ENCODE results near the gene RBM12. TPM values are rescaled to one million over a fixed set of nuclear protein-coding genes. Genes with fewer than 3 reads are reported as not detected.

The RBM12 gene
- polyA plus RNA-seq, 1 donor from 2014 or later, result 53.9 TPM

DNA sequence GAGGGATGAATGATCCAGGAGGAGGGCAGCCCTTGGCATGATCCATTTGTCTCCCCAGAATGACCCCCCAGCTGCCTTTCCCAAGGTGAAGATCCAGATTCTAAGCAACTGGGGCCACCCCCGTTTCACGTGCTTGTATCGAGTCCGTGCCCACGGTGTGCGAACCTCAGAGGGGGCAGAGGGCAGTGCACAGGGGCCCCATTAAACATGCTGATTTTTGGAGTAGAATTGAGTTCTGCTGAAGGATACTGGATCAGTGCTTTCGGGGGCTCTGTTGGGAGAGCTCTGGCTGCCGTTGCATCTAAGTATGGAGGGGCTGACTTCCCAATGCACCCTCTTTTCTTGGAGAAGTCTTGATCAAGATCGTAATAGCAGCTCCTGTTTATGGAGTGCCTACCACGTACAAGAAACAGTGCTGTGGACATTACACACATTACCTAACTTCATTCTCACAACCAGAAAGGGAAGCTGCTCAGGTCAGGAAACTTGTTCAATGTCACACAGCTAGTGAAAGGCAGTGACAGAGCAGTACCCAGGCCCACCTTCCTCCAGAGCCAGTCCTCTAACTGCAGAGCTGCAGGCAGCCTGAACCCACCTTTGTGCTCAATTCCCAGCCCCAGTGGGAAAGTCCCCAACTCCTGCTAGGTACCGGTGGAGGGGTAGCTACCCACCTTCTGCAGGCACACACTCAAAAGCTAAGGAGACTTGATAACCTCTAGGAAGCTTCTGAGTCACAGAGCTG is 43.7 kb downstream of the RBM12 start:
- Histone ChIP-seq H4K20me1 (ENCODE audit: insufficient read depth) (no peaks in the 10 kb centered on the region), H3K9me2 (ENCODE audit: insufficient read depth, low read length) (no peaks in the 10 kb centered on the region), H3K27ac (ENCODE audit: low read length) (no peak overlapping the region)

DNA sequence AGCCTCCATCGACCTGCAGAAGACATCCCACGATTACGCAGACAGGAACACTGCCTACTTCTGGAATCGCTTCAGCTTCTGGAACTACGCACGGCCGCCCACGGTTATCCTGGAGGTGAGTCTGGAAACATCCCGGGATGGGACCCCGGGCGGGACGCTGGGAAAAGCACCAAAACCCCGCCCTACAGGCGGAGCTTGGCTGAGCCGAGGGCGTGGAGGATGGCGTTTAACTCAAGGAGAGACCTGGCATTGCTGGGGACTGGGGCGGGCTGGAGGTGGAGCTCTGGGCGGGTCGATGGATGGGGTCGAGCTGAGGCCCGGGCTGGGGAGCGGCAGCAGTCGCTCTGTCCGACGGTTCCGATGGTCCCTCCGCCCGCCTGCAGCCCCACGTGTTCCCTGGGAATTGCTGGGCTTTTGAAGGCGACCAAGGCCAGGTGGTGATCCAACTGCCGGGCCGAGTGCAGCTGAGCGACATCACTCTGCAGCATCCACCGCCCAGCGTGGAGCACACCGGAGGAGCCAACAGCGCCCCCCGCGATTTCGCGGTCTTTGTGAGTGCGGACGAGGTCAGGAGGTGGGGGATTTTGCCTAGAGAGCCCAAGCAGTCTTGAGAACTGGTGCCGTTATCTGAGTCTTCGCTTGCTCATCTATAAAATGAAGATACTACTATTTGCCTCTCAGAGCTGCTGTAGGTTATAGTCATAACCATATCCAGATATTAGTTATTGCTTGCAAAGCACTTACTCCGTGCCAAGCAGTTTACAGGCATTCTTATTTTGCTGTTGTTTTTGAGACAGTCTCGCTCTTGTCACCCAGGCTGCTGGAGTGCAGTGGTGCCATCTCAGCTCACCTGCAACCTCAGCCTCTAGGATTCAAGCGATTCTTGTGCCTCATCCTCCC is 45.3 kb downstream of the RBM12 start:
- no peaks in the 10 kb centered on the region for H3K9me2 ChIP-seq (ENCODE audit: insufficient read depth, low read length)
- H3K79me2 ChIP-seq (replicated peaks; ENCODE audit: insufficient read depth, low read length), result no peaks in the 10 kb centered on the region
- H3K9ac ChIP-seq (ENCODE audit: low read length), result peak overlapping the region; percentile 46
- H3K9me3 ChIP-seq (ENCODE audit: low read length), result no peaks in the 10 kb centered on the region
- no peak overlapping the region for H3K27ac ChIP-seq (ENCODE audit: low read length)
- H3F3A ChIP-seq (ENCODE audit: insufficient read depth, low read length, poor library complexity, severe bottlenecking), result no peaks in the 10 kb centered on the region
- no peaks in the 10 kb centered on the region for H4K20me1 ChIP-seq (ENCODE audit: insufficient read depth)
- peak overlapping the region; percentile 64 for H3K4me3 ChIP-seq (ENCODE audit: low read length)
- H3K27me3 ChIP-seq (ENCODE audit: insufficient read depth, low read depth, low read length), result peaks cover 3% of the 10 kb centered on the region
- no peaks in the 10 kb centered on the region for H3K36me3 ChIP-seq (ENCODE audit: insufficient read depth, low read length)
- no peak overlapping the region for H2AFZ ChIP-seq (ENCODE audit: low read depth, low read length)
- peak overlapping the region; percentile 2 for H3K4me2 ChIP-seq (ENCODE audit: low read length)
- TF ChIP-seq POLR2AphosphoS5 (IDR thresholded peaks at IDR 0.05) (no peak), SMC3 (conservative IDR thresholded peaks at IDR 0.05; ENCODE audit: poor library complexity) (peak; percentile 36), TAF1 (IDR thresholded peaks at IDR 0.05; ENCODE audit: low read depth) (no peak), EZH2 (IDR thresholded peaks at IDR 0.05; ENCODE audit: borderline replicate concordance, insufficient read depth, low read length, poor library complexity, severe bottlenecking) (no peak), RAD21 (conservative IDR thresholded peaks at IDR 0.05) (peak; percentile 31), MXI1 (conservative IDR thresholded peaks at IDR 0.05; ENCODE audit: poor library complexity, severe bottlenecking) (peak; percentile 48), EP300 (conservative IDR thresholded peaks at IDR 0.05; ENCODE audit: poor library complexity, severe bottlenecking) (no peak)
- TF ChIP-seq, protein P1, sequence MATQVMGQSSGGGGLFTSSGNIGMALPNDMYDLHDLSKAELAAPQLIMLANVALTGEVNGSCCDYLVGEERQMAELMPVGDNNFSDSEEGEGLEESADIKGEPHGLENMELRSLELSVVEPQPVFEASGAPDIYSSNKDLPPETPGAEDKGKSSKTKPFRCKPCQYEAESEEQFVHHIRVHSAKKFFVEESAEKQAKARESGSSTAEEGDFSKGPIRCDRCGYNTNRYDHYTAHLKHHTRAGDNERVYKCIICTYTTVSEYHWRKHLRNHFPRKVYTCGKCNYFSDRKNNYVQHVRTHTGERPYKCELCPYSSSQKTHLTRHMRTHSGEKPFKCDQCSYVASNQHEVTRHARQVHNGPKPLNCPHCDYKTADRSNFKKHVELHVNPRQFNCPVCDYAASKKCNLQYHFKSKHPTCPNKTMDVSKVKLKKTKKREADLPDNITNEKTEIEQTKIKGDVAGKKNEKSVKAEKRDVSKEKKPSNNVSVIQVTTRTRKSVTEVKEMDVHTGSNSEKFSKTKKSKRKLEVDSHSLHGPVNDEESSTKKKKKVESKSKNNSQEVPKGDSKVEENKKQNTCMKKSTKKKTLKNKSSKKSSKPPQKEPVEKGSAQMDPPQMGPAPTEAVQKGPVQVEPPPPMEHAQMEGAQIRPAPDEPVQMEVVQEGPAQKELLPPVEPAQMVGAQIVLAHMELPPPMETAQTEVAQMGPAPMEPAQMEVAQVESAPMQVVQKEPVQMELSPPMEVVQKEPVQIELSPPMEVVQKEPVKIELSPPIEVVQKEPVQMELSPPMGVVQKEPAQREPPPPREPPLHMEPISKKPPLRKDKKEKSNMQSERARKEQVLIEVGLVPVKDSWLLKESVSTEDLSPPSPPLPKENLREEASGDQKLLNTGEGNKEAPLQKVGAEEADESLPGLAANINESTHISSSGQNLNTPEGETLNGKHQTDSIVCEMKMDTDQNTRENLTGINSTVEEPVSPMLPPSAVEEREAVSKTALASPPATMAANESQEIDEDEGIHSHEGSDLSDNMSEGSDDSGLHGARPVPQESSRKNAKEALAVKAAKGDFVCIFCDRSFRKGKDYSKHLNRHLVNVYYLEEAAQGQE (IDR thresholded peaks at IDR 0.05; ENCODE audit: borderline replicate concordance), result peak; percentile 68

More for the DNA sequence above, 43.7 kb downstream of the RBM12 start:
- Histone ChIP-seq H2AFZ (ENCODE audit: low read depth, low read length) (no peak overlapping the region), H3K4me2 (ENCODE audit: low read length) (no peak overlapping the region), H3K79me2 (replicated peaks; ENCODE audit: insufficient read depth, low read length) (no peaks in the 10 kb centered on the region), H3K36me3 (ENCODE audit: insufficient read depth, low read length) (no peaks in the 10 kb centered on the region), H3F3A (ENCODE audit: insufficient read depth, low read length, poor library complexity, severe bottlenecking) (no peaks in the 10 kb centered on the region), H3K9ac (ENCODE audit: low read length) (no peak overlapping the region), H3K9me3 (ENCODE audit: low read length) (no peaks in the 10 kb centered on the region), H3K4me3 (ENCODE audit: low read length) (no peak overlapping the region), H3K27me3 (ENCODE audit: insufficient read depth, low read depth, low read length) (peaks cover 3% of the 10 kb centered on the region)
- TF ChIP-seq POLR2AphosphoS5 (IDR thresholded peaks at IDR 0.05) (no peak), TAF1 (IDR thresholded peaks at IDR 0.05; ENCODE audit: low read depth) (no peak), EZH2 (IDR thresholded peaks at IDR 0.05; ENCODE audit: borderline replicate concordance, insufficient read depth, low read length, poor library complexity, severe bottlenecking) (no peak), MXI1 (conservative IDR thresholded peaks at IDR 0.05; ENCODE audit: poor library complexity, severe bottlenecking) (no peak), EP300 (conservative IDR thresholded peaks at IDR 0.05; ENCODE audit: poor library complexity, severe bottlenecking) (no peak), RAD21 (conservative IDR thresholded peaks at IDR 0.05) (no peak), SMC3 (conservative IDR thresholded peaks at IDR 0.05; ENCODE audit: poor library complexity) (no peak)
- TF ChIP-seq, protein P1 (IDR thresholded peaks at IDR 0.05; ENCODE audit: borderline replicate concordance), result no peak
- TF ChIP-seq, protein P2, sequence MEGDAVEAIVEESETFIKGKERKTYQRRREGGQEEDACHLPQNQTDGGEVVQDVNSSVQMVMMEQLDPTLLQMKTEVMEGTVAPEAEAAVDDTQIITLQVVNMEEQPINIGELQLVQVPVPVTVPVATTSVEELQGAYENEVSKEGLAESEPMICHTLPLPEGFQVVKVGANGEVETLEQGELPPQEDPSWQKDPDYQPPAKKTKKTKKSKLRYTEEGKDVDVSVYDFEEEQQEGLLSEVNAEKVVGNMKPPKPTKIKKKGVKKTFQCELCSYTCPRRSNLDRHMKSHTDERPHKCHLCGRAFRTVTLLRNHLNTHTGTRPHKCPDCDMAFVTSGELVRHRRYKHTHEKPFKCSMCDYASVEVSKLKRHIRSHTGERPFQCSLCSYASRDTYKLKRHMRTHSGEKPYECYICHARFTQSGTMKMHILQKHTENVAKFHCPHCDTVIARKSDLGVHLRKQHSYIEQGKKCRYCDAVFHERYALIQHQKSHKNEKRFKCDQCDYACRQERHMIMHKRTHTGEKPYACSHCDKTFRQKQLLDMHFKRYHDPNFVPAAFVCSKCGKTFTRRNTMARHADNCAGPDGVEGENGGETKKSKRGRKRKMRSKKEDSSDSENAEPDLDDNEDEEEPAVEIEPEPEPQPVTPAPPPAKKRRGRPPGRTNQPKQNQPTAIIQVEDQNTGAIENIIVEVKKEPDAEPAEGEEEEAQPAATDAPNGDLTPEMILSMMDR (IDR thresholded peaks at IDR 0.05; ENCODE audit: poor library complexity, severe bottlenecking), result no peak

All from neural cell (in vitro differentiated cells).